GM18873 (cell line): ENCODE data around the gene HP1BP3.
"Not testable (repeated sequence)": the region's sequence is repeated elsewhere in the genome, so short reads cannot be mapped to it uniquely, and the experiment has no call there.

Experiments
- ATAC-seq: cut with Tn5 transposase; IDR thresholded peaks from one replicate; pipeline ENCODE4 v1.9.1; 2021; ENCODE audit warnings: mild to moderate bottlenecking, moderate library complexity, moderate number of reproducible peaks; ENCODE audit not compliant: unreplicated experiment, low FRiP score

HP1BP3 gene, protein sequence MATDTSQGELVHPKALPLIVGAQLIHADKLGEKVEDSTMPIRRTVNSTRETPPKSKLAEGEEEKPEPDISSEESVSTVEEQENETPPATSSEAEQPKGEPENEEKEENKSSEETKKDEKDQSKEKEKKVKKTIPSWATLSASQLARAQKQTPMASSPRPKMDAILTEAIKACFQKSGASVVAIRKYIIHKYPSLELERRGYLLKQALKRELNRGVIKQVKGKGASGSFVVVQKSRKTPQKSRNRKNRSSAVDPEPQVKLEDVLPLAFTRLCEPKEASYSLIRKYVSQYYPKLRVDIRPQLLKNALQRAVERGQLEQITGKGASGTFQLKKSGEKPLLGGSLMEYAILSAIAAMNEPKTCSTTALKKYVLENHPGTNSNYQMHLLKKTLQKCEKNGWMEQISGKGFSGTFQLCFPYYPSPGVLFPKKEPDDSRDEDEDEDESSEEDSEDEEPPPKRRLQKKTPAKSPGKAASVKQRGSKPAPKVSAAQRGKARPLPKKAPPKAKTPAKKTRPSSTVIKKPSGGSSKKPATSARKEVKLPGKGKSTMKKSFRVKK

DNA sequence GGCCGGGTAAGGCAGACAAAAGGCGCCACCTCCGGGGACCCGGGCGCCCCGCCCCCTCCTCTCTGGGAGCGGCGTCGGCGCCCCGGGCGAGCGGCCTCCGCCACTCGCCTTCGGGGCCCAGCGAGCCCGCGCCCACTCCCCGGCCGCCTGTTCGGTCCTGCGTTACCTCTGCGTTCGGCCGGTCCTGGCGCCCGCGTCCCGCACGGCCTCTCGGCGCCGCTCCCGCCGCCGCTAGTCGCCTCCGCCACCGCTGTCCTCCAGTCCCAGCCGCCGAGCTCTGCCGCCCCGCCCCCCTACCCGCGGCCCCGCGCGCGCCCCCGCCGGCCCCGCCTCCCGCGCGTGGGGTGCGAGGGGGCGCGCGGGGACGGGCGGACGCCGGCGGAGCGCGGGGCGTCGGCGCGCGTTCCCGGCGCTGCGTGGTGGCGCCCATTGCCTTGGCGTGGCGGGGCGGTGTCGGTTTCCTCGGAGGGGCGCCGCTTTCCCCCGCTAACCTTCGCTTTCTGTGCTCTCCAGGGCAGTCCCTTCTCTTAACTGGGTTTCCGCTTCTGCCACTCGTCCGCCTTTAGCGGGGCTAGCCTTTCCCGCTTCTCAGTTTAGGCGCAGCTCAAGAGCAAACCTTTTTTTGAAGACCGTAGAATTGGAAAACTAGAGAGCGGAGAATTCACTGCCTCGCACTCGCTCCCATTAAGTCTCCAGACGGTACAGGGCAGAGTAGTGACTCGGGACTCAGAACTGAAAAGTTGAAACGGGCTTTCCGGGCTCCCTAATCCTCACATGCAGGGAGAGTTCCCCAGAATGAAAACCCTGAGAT is at the start of gene HP1BP3:
Gene HP1BP3, minus strand, starts transcription at position 279 of the 811 bp plus-strand sequence. CDS start 6,867 bp downstream, outside the sequence.
- peak; percentile 18 for ATAC-seq

DNA sequence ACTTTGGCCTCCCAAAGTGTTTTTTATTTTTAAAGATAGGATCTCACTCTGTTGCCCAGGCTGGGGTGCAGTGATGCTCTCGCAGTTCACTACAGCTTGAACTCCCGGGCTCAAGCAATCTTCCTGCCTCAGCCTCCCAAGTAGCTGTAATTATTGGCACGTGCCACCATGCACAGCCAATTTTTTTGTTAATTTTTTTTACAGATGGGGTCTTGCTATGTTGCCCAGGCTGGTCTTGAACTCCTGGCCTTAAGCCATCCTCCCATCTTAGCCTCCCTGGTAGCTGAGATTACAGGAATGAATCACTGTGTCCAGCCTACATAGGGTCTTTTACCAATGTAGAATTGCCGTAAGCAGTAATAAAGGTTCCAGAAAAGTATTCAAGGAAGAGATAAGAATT is 49.1 kb upstream of the HP1BP3 start:
- ATAC-seq, result no peak

DNA sequence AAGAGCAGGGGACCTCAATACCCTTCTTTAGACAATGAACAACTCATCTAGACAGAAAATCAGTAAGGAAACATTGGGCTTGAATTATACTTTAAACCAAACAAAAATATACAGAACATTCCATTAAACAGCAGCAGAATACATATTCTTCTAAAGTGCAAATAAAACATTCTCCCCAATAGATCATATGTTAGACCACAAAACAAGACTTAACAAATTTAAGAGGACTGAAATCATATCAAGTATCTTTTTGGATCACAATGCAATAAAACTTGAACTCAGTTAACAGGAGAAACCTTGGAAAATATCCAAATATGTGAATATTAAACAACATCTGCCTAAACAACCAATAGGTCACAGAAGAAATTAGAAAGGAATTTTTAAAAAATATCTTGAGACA is 47.7 kb upstream of the HP1BP3 start:
- ATAC-seq, result no peak

DNA sequence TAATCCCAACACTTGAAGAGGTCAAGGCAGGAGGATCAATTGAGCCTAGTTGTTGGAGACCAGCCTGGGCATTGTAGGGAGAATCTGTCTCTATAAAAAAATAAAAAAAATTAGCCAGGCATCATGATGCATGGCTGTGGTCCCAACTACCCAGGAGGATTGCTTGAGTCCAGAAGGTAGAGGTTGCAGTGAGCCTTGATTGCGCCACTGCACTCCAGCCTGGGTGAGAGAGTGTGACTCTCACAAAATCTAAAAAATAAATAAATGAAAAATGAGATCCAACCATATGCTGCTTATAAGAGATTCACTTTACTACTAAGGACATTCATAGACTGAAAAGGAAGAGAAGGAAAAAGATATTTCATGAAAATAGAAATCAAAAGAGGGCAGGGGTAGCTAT is 47.1 kb upstream of the HP1BP3 start:
- no peak for ATAC-seq

DNA sequence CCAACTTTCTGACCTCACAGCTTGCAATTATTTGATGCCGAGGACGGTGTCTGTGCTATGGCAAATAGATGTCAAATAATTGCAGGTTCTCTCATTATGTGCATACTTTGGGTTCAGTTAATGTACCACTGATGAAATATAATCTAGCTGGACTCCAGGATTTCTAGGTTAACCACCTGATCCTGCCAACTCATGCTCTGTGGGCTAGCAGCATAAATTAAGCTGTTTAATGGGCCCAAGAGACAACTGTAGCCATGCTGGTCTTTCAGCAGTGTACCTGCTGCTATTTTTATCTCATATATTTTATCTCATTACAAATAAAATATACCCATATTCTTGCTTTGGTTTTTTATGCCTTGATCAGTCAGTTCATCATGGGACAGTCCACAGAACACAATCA is 43.3 kb upstream of the HP1BP3 start:
- no peak for ATAC-seq

DNA sequence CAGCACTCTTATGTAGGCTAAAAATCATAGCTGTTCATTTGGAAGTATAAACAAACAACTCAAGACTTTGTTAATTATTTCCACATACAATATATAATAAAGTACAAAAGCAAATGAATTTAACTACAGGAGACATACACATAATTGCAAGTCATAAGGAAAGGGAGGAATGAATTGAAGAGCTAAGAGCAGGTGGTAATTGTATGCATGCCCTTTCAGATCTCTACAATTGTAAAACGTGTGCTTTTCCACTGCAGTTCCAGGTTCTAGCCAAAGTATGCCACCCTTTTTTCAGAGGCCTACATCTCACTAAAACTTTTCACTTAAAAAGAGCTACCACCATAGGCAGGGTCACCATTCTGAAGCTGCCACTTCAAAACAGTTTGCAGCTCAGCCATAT is 42.8 kb upstream of the HP1BP3 start:
- ATAC-seq, result no peak

DNA sequence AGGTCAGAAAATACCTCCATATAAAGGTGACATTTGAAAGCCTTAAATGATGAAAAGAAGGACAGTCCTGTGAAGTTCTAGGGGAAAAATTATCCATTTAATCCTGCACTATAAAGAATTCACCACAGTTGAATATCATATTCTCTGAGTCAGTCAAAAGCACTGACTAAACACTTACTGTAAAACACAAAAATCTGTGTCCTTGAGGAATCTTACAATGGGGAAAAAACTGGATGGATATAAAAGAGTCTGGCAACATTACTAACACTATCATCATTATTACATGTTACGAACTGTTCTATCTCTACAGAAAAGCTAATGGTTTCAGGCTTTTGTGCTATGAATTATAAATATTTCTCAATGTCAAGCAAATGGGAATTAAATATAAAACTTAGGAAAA is 42.4 kb upstream of the HP1BP3 start:
- ATAC-seq, result no peak

DNA sequence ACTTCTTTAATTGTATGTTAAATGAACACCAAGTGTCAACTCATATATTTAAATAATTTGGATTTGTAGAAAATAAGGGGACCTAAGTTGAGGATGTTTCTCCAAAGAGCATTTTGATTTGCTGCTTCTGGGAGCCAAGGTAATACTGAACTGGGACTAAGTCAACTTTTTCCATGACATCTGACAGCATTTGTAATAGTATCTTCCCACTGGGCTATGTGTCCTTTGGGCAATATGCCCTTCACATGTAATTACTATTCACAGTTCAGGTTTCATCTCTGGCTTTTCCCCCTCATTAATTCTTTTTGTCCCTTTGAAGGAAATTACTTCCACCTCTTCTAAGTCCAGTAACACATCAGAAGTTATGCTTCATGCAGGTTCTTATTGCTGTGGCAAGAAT is 36.7 kb upstream of the HP1BP3 start:
- no peak for ATAC-seq

DNA sequence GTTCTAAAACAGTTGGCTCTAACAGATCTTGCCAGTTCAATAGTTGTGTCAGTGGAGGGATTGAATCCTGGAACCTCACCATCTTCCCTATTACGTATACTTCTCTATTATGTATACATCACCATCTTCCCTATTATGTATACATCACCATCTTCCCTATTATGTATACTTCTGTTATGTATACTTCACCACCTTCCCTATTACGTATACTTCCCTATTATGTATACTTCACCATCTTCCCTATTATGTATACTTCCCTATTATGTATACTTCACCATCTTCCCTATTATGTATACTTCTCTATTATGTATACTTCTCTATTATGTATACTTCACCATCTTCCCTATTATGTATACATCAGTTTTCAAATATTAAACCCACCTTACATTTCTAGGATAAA is 34.4 kb upstream of the HP1BP3 start:
- no peak for ATAC-seq

DNA sequence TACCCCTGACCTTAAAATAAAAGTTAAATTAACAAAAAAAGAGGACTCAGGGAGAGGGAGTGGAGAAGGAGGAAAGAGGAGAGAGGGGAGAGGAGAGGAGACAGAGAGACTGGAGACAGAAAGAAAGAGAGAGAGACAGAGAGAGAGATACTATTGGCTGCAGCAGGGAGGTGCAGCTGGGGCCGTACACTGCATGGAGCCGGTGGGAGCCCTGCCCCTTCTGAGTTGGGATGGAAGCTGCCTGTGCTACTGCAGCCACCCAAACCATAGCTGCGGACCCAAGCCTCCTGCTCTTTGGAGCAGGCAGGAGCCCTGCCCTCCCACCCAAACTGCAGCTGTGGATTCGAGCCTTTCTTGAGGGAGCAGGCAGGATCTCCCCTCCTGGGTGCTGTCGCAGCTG is 32.7 kb upstream of the HP1BP3 start:
- ATAC-seq, result no peak

DNA sequence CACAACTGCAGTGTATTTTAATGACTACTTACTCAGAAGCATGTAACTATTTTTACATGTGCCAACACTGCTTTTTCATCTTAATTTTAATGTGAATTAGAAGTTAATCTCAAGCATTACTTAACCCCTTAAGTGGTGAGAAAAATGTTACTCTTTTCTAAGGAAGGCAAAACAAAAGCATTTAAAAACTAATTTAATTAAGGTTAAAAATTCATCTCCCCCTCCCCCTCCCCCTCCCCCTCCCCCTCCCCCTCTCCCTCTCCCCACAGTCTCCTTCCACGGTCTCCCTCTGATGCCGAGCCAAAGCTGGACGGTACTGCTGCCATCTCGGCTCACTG is 27.4 kb upstream of the HP1BP3 start:
- ATAC-seq, result no peak

DNA sequence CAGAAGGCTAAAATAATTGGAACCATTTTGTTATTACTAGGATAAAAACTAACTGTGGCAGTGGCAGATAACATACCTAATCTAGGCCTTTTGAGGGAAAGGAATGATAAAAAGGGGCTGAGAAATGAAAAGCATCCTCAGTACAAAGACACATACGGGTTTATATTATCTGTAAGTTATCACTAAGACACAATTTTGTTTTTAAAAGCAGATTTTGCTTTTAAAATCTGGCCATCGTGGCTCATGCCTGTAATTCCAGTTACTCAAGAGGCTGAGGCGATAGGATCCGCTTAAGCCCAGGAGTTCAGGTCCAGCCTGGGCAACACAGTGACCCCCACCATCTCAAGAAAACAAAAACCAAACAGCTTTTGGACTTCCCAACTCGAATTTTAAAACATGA is 24.8 kb upstream of the HP1BP3 start:
- no peak for ATAC-seq

DNA sequence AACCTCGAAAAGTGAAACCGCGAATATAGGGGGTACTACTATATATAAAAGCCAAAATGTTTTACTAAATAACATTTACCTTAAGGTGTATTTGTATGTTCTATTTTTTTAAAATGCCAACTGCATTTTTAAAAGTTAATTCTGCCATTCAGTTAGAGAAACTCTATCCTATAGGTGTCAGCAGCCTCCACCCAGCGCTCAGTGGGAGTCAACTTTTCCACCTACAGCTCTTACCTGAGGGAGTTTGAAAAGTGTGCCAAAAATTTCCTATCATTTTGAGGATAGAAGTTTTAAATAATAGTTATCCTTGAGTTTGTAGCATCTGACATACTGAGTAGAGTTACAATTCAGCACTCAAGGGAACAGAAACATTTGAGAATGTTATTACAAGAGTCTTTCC is 6.1 kb upstream of the HP1BP3 start:
- ATAC-seq, result no peak

DNA sequence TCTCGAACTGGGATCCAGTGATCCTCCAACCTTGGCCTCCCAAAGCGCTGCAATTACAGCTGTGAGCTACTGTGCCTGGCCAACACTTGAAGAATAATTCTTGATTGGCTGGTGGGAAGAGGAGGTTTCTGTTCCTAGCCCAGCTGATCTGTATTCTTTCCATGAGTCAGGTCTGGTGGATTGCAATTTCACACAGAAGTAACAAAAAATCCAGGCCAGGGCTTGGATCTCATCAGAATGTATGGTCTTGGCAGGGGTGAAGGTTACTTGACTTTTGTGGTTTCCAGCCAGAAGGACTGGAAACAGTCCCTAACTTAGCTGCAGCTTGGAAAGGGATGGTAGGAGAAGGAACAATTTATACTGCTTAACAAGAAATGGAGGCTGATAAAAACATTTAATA is 5.1 kb upstream of the HP1BP3 start:
- ATAC-seq, result no peak

DNA sequence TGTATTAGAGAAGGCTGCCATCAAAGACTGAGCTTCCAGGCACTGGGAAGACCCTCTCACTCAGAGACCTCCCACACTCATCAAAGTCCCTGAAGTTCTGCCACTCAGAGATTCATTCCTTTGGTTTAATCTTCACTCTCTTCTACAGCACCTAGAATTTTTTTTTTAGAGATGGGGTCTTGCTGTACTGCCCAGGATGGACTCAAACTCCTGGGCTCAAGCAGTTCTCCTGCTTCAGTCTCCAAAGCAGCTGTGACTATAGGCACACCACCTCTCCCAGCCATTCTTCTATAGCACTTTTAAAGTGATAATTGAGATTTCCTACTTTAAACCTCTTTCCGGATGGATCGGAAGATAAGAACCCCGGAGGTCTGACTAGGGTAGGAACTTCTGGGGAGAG is 3.7 kb upstream of the HP1BP3 start:
- ATAC-seq, result no peak

DNA sequence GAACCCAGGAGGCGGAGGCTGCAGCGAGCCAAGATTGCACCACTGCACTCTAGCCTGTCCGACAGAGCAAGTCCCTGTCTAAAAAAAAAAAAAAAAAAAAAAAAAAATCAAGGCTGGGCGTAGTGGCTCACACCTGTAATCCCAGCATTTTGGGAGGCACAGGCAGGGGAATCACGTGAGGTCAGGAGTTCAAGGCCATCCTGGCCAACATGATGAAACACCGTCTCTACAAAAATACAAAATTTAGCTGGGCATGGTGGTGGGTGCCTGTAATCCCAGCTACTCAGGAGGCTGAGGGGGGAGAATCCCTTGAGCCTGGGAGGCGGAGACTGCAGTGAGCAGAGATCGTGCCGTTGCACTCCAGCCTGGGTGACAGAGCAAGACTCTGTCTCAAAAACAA is 2.5 kb upstream of the HP1BP3 start:
- ATAC-seq, result not testable (repeated sequence)

DNA sequence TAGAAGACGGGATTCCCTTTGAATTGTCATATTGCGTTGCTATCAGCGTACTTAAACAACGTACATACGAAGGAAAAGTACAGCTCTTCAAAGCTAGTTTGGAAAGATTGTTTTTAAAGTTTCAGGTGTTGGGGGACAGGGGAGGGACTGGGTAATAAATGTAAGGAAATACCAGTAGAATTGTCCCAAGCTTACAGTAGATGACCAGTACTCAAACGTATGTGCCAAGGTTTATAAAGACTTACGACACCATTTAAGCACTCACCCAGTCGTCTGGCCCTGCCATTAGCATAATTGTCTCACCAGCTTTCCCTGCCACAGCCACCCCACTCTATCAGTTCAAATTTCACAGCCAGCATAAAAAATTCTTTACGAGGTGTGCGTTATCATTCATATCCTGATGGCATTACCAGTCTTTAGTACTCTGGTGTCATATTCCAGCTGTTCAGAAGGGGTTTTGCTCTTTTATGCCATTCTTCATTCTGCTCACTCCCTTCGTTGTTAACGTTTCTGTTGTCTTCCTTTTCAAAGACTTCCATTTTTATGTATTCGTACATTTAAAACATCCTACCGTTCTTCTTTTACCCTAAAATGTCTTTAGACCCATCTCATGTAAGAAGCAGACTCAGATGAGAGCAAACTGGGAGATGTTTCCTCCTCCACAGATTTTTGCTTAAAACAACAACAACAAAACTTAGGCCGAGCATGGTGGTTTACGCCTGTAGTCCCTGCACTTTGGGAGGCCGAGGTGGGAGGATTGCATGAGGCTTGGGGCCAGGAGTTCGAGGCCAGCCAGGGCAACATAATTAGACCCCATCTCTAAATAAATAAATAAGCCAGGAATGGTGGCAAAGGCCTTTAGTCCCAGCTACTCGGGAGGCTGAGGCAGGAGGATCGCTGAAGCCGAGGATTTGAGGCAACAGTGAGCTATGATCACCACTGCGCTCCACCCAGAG is 1.0 kb upstream of the HP1BP3 start:
- ATAC-seq, result no peak

DNA sequence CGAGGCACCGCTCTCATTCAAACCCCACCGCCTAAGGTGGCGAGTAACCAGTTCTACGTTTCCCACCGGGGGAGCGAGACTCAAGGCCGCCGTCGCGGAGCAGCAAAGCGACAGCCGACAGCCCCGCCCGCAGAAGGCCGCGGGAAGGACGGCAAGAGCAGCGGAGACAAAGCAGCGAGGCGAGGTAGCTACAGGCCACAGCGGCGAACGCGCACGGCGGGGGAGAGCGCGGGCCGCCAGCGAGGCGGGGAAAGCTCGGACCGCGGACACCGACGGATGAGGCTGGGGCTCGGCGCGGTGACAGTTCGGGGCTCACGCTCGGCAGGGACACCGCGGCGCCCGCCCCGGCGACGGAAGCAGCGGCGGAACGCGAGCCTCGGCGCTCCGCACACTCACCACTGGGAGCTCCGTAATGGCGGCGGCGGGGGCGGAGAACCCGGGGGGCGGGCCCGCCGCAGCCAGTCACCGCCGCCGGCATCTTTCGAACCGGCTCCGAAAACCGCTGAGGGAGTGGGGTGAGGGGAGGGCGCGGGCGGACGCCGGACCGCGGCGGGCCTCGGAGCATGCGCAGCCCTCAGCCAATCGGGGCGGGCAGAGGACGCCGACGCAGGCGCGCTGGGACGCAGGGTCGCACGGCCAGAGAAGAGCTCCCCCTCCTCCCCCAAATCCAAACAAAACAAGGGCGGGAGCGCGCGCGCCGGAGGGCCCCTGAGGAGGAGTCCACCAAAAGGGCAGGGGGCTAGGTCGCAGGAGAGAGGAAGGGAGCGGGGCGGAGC is 666 bp downstream of the HP1BP3 start:
- ATAC-seq, result peak; percentile 71

DNA sequence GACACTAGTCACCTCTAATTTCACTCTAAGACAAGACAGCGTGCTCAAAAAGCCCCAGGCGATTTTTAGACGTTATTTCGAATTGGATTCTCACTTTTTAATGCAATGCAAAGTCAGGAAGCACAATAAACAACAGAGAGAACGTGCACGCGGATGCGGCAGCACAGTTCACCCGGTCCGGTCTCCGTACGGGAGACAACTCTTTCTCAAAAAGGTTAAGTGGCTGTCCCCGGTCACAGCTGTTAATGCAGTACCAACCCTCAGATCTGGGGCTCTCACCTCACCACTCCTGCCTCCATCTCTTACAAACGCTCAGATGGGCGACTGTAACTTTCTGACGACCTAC is 1.2 kb downstream of the HP1BP3 start:
- ATAC-seq, result no peak

DNA sequence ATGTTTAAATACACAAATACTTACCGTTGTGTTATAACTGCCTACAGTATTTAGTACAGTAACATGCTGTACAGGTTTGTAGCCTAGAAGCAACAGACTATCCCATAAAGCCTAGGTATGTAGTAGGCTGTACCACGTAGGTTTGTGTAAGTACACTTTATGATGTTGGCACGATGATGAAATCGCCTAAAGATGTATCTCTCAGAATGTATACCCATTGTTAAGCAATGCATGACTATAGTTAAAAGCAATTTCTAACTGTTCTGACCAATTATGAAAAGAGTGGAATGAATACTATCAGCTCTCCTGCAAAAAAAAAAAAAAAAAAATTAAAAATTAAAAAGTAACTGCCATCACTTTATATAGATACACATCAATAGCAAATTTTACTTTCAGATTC is 11.4 kb downstream of the HP1BP3 start:
- ATAC-seq, result no peak
